Measurements from ENCODE around the gene HELZ.

DNA sequence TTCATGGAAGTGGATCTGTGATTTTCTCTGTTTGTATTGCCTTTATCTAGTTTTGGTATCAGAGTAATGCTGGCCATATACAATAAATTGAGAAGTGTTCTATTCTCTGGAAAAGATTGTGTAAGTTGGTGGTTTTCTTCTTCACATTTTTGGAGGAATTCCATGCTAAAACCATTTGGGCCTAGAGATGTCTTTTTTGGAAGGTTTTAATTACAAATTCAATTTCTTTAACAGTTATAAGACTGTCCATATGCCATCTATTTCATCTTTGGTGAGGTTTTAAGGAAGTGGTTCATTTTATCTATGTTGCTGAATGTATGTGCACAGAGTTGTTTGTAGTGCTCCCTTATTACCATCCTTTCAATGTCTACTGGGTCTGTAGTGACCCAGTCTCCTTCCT, 154.7 kb downstream of the HELZ start:
- no peak for TF ChIP-seq GATA3 (IDR thresholded peaks at IDR 0.05; ENCODE audit: low read depth, low read length)
- TF ChIP-seq GATA2 (IDR thresholded peaks at IDR 0.05; ENCODE audit: low read depth, low read length), result no peak

Measured in SH-SY5Y (cell line).